ENCODE measurements around the gene HTR2C.

DNA sequence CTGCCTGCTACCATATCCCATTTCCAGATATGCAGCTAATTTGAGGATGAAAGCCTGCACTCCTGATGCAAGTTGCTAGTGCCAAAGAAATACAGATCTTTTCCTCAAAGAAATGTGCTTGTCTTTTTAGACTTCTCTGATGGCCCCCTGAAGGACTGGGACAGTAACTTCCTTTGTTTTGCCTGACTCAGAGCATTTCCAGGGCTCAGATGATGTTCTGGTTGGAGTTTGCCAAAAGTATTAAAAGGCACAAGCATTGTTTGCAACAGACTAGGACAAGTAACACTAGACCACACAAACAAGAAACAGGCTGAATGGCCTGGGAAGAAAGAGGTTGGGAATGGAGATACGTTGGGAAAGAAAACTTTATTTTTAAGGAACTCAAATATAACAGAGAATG, 258.3 kb downstream of the HTR2C start:
- TF ChIP-seq, protein P1, sequence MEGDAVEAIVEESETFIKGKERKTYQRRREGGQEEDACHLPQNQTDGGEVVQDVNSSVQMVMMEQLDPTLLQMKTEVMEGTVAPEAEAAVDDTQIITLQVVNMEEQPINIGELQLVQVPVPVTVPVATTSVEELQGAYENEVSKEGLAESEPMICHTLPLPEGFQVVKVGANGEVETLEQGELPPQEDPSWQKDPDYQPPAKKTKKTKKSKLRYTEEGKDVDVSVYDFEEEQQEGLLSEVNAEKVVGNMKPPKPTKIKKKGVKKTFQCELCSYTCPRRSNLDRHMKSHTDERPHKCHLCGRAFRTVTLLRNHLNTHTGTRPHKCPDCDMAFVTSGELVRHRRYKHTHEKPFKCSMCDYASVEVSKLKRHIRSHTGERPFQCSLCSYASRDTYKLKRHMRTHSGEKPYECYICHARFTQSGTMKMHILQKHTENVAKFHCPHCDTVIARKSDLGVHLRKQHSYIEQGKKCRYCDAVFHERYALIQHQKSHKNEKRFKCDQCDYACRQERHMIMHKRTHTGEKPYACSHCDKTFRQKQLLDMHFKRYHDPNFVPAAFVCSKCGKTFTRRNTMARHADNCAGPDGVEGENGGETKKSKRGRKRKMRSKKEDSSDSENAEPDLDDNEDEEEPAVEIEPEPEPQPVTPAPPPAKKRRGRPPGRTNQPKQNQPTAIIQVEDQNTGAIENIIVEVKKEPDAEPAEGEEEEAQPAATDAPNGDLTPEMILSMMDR (IDR thresholded peaks at IDR 0.05), result no peak
- TF ChIP-seq POLR2A (IDR thresholded peaks at IDR 0.05) (no peak), POLR2AphosphoS5 (IDR thresholded peaks at IDR 0.05) (no peak)

Data from stomach (tissue), 4 donors.